GM04503 (cell line): ENCODE results near the gene DNAJC3.
"Not testable (repeated sequence)": the region's sequence is repeated elsewhere in the genome, so short reads cannot be mapped to it uniquely, and the experiment has no call there.

Experiments
- DNase-seq: peaks from one replicate; pipeline ENCODE4 v3.0.0-alpha.2; 2012; ENCODE audit warnings: low read depth

Gene DNAJC3

DNA sequence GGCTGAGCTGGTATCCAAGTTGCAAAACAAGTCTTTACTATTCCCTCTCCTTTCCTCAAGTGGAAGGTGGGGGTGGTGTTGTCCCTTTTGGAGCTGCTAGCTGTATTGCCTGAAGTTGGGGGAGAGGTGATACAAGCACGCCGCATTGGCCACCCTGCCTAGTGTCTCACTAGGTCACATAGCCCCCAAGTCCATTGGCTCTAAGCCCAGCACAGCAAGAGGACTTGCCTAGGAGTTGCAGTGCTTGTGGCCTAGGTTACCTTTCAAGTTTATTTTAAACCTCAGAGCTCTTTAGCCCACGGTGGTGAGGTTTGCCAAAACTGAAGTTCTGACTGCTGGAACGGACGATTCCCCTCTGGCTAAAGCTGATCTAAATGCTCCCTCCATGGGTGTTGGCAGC lies 5.3 kb upstream of the DNAJC3 start:
- no peak for DNase-seq

DNA sequence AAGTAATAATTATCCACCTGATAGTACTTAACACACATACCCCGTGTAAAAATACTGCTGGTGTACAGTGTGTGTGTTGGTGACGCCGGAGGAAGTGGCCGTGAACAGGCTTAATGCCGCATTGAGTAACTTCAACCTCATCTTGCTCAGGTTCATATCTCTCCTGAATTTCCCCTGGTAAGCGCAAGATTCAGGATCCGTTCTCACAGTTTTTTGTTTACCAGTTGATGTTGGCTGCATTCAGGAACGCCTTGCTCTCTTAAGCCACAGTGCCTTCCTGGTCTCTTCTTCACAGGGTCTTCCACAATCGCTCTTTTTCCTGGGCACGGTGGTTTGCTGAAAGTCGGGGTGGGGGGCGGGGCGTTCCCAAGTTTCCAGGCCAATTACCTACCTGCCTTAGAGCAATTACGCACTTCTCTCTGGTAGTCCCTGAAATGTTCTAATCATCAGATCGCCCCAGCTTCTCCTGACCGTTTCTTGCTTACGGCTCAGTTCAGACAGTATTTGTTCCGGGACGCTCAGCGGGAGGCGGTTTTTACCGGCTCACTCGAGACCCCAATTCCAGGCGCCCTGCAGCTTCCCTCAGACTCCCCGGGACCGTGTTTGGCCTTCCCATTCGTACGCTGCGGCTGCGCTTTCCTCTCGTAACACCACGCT lies 706 bp upstream of the DNAJC3 start:
- peak; percentile 14 for DNase-seq

DNA sequence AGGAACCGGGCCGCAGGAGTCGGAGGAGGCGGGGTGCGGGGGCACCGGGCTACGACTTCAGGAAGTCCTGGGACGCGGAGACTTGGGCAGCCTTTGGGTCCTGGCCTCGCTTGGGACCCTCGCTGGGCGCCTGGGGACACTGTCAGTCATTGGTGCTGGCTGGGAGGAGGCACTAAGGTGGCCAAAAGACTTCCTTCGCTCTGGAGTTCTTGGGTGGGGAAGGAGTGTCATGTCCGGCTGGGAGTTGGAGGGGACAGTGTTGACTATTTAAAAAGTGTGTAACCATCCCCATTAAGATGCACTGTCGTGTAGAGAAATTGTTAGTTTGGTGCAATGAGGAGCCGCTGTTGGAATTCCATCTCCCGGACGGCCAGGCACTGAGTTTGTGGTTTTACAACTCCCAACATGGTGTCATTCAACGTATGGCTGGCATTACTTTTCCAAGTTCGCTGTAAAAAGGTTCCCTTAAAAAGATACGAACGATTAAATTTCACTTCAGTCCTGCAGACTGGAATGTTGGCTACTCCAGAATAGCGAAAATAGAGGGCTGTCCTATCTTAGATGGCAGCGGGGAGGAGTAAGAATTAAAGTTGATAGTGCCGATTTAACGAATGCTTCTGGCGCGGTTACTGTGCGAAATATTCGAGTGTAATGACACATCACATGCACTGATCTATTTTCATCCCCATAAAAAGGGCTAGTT lies 776 bp downstream of the DNAJC3 start:
- no peak for DNase-seq

DNA sequence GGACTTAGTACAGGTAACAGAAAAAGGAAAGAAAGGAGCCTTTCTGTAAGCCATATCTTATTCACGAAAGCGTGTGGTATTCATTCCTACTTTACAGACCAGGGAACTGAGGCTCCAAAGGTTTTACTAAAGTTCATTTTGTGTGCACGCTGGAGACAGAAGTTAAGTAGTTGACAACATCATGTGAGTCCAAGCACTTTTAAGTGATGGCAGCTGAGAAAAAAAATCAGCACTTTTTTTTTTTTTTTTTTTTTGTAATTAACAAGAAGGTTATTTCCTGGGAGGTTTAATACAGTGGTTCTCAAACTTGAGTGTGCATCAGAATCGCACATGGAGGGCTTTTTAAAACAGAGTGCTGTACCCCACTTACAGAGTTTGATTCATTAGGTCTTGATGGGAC lies 2.0 kb downstream of the DNAJC3 start:
- no peak for DNase-seq

DNA sequence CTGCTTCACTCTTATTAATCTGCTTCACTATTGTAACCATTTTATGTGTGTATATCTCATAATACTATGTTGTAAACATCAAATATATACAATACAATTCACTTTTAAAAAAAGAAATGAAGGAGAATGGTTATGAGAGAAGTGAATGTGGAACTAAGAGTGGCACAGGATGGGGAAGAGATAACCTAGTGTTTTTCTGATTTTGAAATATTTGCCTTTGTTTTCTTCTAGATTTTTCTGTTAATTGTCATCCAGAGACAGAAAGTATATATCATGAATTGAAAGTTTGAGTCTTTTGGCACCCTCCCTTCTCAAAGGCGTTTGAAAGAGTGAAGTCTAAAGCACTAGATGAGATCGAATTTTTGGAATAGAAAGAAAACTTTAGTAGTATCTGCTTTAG lies 2.8 kb downstream of the DNAJC3 start:
- DNase-seq: no peak

DNA sequence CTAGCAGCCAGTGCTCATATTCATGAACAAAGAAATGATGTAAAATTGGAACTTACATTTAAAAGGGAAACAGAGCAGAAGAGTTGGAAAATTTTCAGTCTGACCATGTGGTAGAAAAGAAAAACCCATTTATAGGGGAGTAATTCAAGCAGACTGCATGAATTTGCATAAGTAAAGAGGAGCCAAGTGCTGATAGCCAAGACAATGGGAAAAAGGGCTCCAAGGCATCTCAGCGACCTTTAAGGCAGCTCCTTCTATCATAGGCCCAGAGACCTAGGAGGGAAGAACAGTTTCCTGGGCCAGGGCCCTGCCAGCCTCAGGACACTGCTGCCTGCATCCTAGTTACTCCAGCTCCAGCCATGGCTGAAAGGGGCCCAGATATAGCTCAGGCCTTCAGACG lies 7.5 kb downstream of the DNAJC3 start:
- DNase-seq: no peak

DNA sequence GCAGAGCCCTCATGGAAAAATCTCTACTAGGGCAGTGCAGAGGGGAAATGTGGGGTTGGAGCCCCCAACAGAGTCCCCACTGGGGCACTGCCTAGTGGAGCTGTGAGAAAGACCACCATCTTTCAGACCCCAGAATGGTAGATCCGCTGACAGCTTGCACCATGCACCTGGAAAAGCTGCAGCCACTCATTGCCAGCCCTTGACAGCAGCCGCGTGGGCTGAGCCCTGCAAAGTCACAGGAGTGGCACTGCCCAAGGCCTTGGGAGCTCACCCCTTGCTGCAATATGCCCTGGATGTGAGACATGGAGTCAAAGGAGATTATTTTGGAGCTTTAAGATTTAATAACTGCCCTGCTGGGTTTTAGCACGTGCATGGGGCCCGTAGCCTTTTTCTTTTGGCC lies 8.0 kb downstream of the DNAJC3 start:
- DNase-seq: not testable (repeated sequence)

DNA sequence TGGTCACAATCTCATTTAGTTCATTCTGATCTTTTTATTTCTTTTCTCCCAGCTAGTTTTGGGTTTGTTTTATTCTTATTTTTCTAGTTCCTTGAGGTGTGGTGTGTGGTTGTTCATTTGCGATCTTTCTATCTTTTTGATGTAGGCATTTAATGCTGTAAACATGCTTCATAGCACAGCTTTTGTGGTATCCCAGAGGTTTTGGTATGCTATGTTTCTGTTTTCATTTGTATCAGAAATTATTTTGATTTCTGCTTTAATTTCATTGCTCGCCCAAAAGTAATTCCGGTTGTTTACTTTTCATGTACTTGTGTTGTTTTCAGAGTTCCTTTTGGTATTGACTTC lies 12.6 kb downstream of the DNAJC3 start:
- no peak for DNase-seq

DNA sequence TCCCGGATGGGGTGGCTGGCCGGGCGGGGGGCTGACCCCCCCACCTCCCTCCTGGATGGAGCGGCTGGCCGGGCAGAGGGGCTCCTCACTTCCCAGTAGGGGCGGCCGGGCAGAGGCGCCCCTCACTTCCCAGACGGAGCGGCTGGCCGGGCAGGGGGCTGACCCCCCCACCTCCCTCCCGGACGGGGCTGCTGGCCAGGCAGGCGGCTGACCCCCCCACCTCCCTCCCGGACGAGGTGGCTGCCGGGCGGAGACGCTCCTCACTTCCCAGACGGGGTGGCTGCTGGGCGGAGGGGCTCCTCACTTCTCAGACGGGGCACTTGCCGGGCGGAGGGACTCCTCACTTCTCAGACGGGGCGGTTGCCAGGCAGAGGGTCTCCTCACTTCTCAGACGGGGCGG lies 14.0 kb downstream of the DNAJC3 start:
- not testable (repeated sequence) for DNase-seq

DNA sequence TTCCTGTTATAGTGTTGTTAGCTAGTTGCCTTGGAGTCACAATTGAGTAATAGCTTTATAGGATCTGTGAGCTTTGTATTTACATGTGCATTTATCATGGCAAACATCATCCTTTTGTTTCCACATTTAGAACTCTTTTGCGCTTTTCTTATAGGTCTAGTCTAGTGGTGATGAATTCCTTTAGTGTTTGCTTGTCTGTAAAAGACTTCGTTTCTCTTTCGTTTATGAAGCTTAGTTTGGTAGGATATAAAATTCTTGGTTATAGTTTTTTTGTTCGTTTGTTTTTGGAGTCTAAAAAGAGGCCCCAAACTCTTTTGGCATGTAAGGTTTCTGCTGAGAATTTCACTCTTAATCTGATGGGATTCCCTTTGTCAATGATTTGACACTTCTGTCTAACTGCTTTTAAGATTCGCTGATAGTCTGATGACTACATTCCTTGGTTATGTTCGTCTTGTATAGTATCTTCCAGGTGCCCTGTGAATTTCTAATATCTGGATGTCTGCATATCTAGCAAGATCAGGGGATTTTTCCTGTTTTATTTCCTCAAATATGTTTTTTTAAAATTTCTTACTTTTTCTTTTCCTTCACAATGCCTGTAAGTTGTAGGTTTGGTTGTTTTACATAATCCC lies 20.2 kb downstream of the DNAJC3 start:
- no peak for DNase-seq

DNA sequence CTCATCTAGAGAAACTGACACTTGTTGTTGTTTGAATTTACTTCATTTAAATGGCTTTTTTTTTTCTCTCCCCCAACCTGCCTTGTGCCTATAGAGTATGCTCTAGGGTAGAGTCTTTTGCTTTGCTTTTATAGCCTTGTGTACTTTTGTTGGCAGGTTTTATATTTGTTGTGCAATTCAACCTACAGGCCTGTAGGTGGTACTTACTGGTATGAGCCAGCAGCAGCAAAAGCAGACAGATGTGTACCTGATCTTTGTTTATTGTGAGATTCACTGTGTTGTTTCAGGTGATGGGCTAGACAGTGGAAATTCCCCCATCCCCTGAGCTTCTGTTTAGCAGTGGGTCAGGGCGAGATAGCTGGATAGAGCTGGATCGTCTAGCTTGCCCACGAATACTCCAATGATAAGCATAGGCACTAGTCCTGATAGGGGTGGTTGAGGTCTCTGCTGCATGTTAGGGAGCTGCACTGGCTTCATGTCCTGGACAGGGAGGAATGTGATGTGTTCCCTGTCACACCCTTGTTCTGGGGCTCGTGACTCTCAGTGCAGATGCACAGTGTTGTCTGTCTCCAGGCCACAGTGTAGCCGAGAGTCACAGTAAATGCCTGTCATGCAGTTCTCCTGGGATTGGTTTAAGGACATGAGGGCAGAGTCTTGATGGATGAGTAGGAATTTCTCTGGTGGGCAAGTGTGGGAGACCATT lies 21.3 kb downstream of the DNAJC3 start:
- DNase-seq: no peak

DNA sequence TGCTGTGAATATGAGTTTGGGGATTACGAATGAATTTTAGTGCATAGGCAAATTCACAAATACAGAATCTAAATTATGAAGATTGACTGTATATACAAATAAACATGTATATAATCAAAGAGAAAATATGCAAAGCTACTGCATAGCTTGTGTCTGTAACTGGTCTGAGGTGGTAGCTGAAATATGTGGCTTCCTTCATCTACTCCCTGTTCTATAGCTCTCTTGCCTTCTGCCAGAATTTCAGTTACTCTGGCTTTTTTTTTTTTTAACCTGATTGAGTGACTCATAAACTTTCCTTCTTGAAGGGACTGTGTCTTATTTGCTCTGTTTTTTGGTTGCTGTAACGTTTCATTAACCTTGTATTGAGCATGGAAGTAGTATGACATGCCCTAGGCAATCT lies 26.6 kb downstream of the DNAJC3 start:
- no peak for DNase-seq

DNA sequence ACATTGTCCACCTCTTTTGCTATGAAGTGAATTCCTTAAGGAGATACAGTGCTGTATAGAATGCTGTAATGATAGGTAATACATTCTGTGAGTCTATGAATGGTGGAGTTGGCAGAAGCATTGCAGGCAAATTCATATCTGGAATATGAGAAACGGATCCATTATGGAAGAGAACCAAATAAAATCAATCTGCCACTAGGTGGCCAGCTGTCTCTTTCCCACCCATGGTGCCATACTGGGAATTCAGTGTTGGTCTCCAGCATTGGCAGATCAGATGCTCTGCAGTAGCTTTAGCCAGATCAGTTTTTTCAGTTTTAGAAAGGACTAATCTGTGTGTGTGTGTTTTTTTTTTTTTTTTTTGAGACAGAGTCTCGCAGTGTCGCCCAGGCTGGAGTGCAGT lies 27.6 kb downstream of the DNAJC3 start:
- no peak for DNase-seq

DNA sequence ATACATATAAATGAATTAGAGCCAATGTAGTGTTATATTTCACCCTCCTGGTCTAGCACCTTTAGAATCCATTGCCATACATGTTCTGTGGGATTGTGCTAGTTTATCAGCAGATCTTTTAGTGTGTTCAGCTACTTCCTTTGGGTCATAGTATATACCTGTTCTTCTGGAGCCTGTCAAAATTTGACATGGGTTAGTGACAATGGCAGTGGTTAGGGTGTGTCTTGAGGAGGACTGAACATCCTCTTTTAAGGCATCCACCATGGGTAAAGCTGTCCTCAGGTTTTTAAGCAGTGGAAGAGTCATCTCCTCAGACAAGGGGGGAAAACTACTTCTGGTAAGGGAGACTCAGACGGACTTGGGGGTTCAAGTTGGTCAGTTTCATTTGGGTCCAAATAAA lies 29.4 kb downstream of the DNAJC3 start:
- DNase-seq: no peak

DNA sequence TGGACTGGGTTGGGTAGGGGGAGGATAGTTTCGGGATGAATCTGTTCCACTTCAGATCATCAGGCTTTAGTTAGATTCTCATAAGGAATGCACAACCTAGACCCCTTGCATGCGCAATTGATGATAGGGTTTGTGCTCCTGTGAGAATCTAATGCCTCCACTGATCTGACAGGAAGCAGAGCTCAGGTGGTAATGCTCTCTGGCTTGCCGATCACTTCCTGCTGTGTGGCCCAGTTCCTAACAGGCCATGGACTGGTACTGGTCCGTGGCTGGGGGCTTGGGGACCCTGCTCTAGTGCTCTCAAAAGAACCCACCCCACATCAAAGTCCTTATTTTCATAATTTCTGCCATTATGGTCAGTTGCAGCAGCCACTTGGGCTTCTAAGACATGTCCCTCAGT lies 30.1 kb downstream of the DNAJC3 start:
- no peak for DNase-seq

DNA sequence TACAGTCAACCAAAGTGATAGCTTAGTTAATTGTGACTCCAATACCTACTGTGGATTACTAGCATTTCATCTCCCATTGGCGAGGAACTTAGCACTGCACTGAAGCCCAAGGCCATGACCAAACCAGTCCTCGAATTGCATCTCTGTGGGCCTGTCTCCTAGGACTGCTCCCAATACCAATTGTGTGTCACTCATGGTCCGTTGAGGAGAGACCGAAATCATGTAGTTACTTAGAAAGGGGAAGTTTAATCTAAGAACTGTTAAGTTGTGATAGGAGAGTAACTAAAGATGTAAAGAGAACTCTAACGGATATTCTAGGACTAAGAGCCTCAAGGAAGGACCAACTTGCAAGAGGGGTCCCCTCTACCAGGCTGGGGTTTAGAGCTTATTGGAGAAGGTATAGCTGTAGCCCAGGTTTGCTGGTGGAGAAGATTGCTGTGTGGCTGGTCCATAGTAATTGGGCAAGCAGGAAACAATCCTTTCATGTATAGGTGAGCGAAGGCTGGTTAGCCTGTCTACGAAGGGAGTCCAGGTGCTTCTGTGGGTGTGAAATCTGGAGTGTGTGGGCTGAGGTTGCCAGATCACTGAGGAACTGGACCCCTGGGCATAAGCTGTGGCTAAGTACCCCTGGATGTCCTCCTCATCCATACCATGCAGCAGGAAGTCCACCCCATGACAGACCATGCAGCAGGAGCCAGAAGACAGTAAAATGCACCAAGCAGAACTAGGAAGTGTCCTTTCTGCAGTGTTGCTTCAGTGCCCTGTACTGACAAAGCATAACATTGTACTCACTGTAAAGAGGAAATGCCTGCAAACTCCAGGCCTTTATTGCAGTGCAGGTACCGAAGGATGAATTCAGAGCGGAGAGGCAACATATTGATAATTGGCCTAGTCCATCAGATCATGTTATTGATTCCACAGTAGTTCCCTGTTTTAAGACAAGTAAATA lies 30.8 kb downstream of the DNAJC3 start:
- no peak for DNase-seq

DNA sequence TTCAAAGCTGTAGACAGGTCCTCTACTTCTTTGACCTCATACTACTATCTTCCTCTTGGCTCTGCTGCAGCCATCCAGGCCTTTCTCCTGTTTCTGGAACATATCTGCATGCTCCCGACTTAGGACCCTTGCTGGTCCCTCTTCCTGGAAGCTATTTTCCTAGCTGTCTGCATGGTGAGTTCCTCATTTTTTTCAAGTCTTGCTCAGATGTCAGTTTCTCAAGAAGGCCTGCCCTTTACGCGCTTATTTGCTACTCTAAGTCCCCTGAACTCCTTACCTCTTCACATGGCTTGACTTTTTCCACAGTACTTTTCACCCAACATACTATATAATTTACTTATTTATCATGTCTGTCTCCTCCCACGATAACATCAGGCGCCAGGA lies 31.4 kb downstream of the DNAJC3 start:
- DNase-seq: no peak

DNA sequence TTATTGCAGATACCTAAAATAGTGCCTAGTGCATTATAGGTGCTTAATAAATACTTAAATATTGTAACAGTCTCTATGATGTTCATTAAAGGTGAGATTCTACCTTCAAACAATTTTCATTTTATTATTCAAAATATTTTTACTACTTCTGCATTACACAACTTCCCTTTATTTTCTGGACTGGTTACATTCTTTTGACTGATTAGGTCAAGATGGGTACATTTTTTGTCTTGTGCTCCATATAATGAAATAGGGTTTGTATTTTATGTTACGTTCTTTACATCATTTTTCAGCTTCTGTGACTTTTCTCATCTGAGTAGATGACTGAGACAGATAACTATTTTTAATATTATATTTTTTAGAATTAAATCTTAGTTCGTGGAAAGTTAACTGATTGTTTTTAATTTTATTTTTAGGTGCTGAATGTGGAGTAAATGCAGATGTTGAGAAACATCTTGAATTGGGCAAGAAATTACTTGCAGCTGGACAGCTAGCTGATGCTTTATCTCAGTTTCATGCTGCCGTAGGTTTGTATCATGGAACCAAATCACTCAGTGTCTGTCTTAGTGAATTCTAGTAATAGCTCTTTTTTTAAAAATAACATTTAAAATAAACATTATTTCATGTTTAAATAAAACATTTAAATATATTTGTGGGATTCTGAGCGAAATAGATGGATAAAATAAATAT lies 32.0 kb downstream of the DNAJC3 start:
- no peak for DNase-seq

DNA sequence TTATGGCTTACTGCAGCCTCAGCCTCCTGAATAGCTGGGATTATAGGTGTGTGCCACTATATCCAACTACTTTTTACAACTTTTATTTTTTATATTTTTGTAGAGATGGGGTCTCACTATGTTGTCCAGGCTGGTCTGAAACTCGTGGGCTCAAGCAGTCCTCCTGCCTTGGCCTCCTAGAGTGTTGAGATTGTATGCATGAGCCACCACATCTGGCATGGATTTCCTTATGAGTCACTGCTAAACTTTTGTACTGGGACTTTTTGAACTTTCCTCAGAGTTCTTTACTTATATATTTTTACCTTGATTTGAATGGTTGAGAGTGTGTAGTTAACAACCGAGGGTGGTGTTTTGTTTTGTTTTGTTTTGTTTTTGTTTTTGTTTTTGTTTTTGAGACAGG lies 33.4 kb downstream of the DNAJC3 start:
- DNase-seq: no peak

DNA sequence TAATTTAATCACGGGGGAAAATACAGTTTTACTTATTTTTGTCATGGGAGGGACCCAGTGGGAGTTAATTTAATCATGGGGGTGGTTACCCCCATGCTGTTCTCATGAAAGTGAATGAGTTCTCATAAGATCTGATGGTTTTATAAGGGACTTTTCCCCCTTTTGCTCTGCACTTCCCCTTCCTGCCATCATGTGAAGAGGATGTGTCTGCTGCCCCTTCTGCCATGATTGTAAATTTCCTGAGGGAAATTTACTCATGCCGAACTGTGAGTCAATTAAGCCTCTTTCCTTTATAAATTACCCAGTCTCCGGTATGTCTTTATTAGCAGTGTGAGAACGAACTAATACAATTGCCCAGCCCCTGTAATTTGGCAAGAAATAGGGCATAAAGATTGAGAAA lies 35.9 kb downstream of the DNAJC3 start:
- not testable (repeated sequence) for DNase-seq

DNA sequence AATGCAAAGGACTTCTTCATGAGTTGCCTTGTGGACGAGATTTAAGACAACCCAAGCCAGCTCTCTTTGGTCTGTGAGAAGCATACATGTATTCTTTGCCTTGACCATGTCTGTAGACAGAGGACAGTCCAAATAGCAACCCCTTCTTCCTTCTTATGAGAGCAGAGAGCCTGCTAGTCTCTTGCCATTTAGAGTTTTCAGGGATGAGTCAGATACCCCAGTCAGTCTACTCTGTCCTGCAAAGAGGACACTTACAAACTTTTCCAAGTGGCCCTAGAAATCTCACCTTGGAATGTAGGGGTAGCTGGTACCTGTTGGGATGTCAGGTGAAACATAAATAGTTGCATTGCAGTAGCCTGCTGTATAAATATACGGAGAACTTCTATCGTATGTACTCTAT lies 36.7 kb downstream of the DNAJC3 start:
- no peak for DNase-seq
